CD14-positive monocyte (primary cell): ENCODE data around the gene CD69. TPM values are rescaled to one million over a fixed set of nuclear protein-coding genes. Genes with fewer than 3 reads are reported as not detected.
A peak's percentile ranks its signal among the peaks of the same experiment; 100 is the strongest.

ENCODE experiments used
- DNase-seq, 3 donors: peaks; one replicate each; pipeline ENCODE4 v3.0.0-alpha.2; 2011 to 2022
- H2AFZ ChIP-seq: 2 replicates; pipeline ENCODE4 v1.6.0; 2012; ENCODE audit warnings: mild to moderate bottlenecking, low read depth, low read length, inconsistent platforms; ENCODE audit not compliant: insufficient read depth, poor library complexity, severe bottlenecking
- H3K27ac ChIP-seq, 2 donors: 1 replicate in 1 of 2; 2 replicates in 1 of 2; pipeline ENCODE4 v1.5.1; 2012 to 2013; ENCODE audit warnings: low read length in 2 of 2, control low read depth in 1 of 2, inconsistent platforms in 1 of 2, low read depth in 1 of 2, mild to moderate bottlenecking in 1 of 2
- H3K27me3 ChIP-seq, 2 donors: one replicate each; pipeline versions ENCODE4 v1.6.0 to v1.6.1; 2011 to 2013; ENCODE audit warnings: low read length in 2 of 2; ENCODE audit not compliant: control insufficient read depth in 2 of 2, insufficient read depth in 2 of 2
- H3K36me3 ChIP-seq, 2 donors: replicated peaks in 1 of 2; 1 replicate in 1 of 2; 2 replicates in 1 of 2; pipeline versions ENCODE4 v1.5.1 to v1.6.1; 2012 to 2013; ENCODE audit warnings: low read length in 2 of 2, control low read depth in 1 of 2, inconsistent platforms in 1 of 2, mild to moderate bottlenecking in 1 of 2; ENCODE audit not compliant: insufficient read depth in 2 of 2, control insufficient read depth in 1 of 2
- H3K4me1 ChIP-seq, 2 donors: 1 replicate in 1 of 2; 2 replicates in 1 of 2; pipeline versions ENCODE4 v1.5.1 to v1.6.1; 2012 to 2013; ENCODE audit warnings: low read length in 2 of 2, control low read depth in 1 of 2, inconsistent platforms in 1 of 2, mild to moderate bottlenecking in 1 of 2, moderate library complexity in 1 of 2; ENCODE audit not compliant: insufficient read depth in 2 of 2, control insufficient read depth in 1 of 2
- H3K4me2 ChIP-seq: replicated peaks from 2 replicates; pipeline ENCODE3; 2012; ENCODE audit warnings: low read length, moderate library complexity, mild to moderate bottlenecking; ENCODE audit not compliant: poor library complexity, severe bottlenecking; ENCODE audit errors: extremely low read depth
- H3K4me3 ChIP-seq, 3 experiments: fragments of 200-600 bp in 1 of 3; sonication (generic) in 1 of 3; replicated peaks in 1 of 3; 1 replicate in 2 of 3; 2 replicates in 1 of 3; pipeline ENCODE4 v1.5.1; 2011 to 2013; ENCODE audit warnings: low read length in 3 of 3, mild to moderate bottlenecking in 3 of 3, control low read depth in 2 of 3, low read depth in 2 of 3, inconsistent platforms in 1 of 3, moderate library complexity in 1 of 3
- H3K79me2 ChIP-seq: 2 replicates; pipeline ENCODE4 v1.6.0; 2012; ENCODE audit warnings: mild to moderate bottlenecking, control low read depth, inconsistent platforms, low read length, moderate library complexity; ENCODE audit not compliant: insufficient read depth
- H3K9ac ChIP-seq: 2 replicates; pipeline ENCODE4 v1.6.0; 2017; ENCODE audit warnings: low read length, mild to moderate bottlenecking; ENCODE audit not compliant: insufficient read depth, poor library complexity, severe bottlenecking
- H3K9me3 ChIP-seq, 2 donors: replicated peaks in 1 of 2; 1 replicate in 1 of 2; 2 replicates in 1 of 2; pipeline versions ENCODE4 v1.5.1 to v1.6.1; 2012 to 2013; ENCODE audit warnings: low read length in 2 of 2, control low read depth in 1 of 2; ENCODE audit not compliant: control insufficient read depth in 1 of 2, insufficient read depth in 1 of 2
- H4K20me1 ChIP-seq: 2 replicates; pipeline ENCODE4 v1.6.0; 2012; ENCODE audit warnings: mild to moderate bottlenecking, low read length, control low read depth, moderate library complexity; ENCODE audit not compliant: insufficient read depth
- H3K27ac Mint-ChIP-seq, 7 donors: one replicate each; pipeline ENCODE4 v1.8.0; 2020; ENCODE audit warnings: mild to moderate bottlenecking in 7 of 7, mixed read lengths in 7 of 7, moderate library complexity in 6 of 7, inconsistent platforms in 2 of 7
- H3K27me3 Mint-ChIP-seq, 3 donors: one replicate each; pipeline ENCODE4 v1.8.0; 2021 to 2022; ENCODE audit warnings: low read depth in 3 of 3, mild to moderate bottlenecking in 3 of 3, mixed read lengths in 3 of 3, moderate library complexity in 3 of 3, inconsistent platforms in 1 of 3
- H3K36me3 Mint-ChIP-seq, 2 donors: one replicate each; pipeline ENCODE4 v1.8.0; 2020; ENCODE audit warnings: mixed read lengths in 2 of 2, inconsistent platforms in 1 of 2, mild to moderate bottlenecking in 1 of 2
- H3K4me1 Mint-ChIP-seq: one replicate; pipeline ENCODE4 v1.8.0; 2020; ENCODE audit warnings: mild to moderate bottlenecking, mixed read lengths
- H3K4me3 Mint-ChIP-seq, 2 donors: one replicate each; pipeline ENCODE4 v1.8.0; 2020; ENCODE audit warnings: mild to moderate bottlenecking in 2 of 2, mixed read lengths in 2 of 2, moderate library complexity in 1 of 2
- H3K9me3 Mint-ChIP-seq, 7 donors: one replicate each; pipeline ENCODE4 v1.8.0; 2020 to 2022; ENCODE audit warnings: mixed read lengths in 7 of 7, mild to moderate bottlenecking in 6 of 7, moderate library complexity in 6 of 7, inconsistent platforms in 2 of 7
- CTCF ChIP-seq: fragments of 200-600 bp; IDR thresholded peaks from one replicate; pipeline ENCODE4 v1.8.0; 2022; ENCODE audit warnings: antibody characterized with exemption, mild to moderate bottlenecking
- WGBS: methylation state at CpG from one replicate; pipeline ENCODE4 v1.1.5; 2013; ENCODE audit warnings: missing lambda C conversion rate; ENCODE audit not compliant: insufficient coverage; 5-methylcytosine and 5-hydroxymethylcytosine counted together
- intact Hi-C, 2 donors: fragments of 100-400 bp; cut with micrococcal nuclease; formaldehyde crosslinking; loops; one replicate each; pipeline versions ENCODE4 v1.15.0 to v1.15.1; 2023
- polyA plus RNA-seq, 3 donors: library from polyadenylated mRNA; depleted of rRNA in 1 of 3; unstranded in 2 of 3; stranded (reverse) in 1 of 3; fragments of 300-500 nt in 2 of 3; fragments of >200 nt in 1 of 3; fragmentation: Illumina TruSeq in 2 of 3; gene quantifications; 1 replicate in 2 of 3; 2 replicates in 1 of 3; pipeline ENCODE4 v1.2.3, GENCODE V29; 2012 to 2021

CD69 gene
- polyA plus RNA-seq, 3 donors, result 5.8 to 12.4 (median 6.0) TPM

GRCh38 chr12:9773216-9773877 lies 12.6 kb upstream of the CD69 start:
- Histone ChIP-seq H3K4me2 (no peak overlapping the region), H3K4me3 (no peak overlapping the region), H3K4me1 (peaks cover 0 to 7% of the 10 kb centered on the region in 2 donors), H3K79me2 (no peaks in the 10 kb centered on the region), H2AFZ (no peak overlapping the region), H3K36me3 (no peaks in the 10 kb centered on the region), H3K27me3 (no peaks in the 10 kb centered on the region), H3K27ac (no peak overlapping the region), H3K9me3 (no peaks in the 10 kb centered on the region), H3K9ac (no peak overlapping the region), H4K20me1 (no peaks in the 10 kb centered on the region)
- Mint-ChIP-seq H3K36me3 (no peaks in the 10 kb centered on the region), H3K27ac (no peak overlapping the region), H3K4me1 (peaks cover 16% of the 10 kb centered on the region), H3K9me3 (no peaks in the 10 kb centered on the region), H3K27me3 (no peaks in the 10 kb centered on the region), H3K4me3 (no peak overlapping the region)
- DNase-seq, result no peak
- WGBS, result no CpG with 5 or more reads among the region's 2 CpGs
- TF ChIP-seq CTCF, result no peak
- intact Hi-C loops, result no loop called here

GRCh38 chr12:9763025-9763424 lies 2.3 kb upstream of the CD69 start:
- Histone ChIP-seq H4K20me1 (no peaks in the 10 kb centered on the region), H3K27me3 (no peaks in the 10 kb centered on the region), H3K79me2 (no peaks in the 10 kb centered on the region), H3K36me3 (no peaks in the 10 kb centered on the region), H3K9me3 (no peaks in the 10 kb centered on the region), H3K4me3 (no peak overlapping the region), H3K9ac (no peak overlapping the region), H3K4me2 (no peak overlapping the region), H3K4me1 (peaks cover 33 to 57% of the 10 kb centered on the region in 2 donors), H2AFZ (no peak overlapping the region), H3K27ac (no peak overlapping the region)
- H3K9me3 Mint-ChIP-seq, result no peaks in the 10 kb centered on the region
- H3K27ac Mint-ChIP-seq, result peak overlapping the region in 1 of 7 donors; percentile 88
- peak; percentile 72 to 92 (median 80) for DNase-seq
- intact Hi-C loops, result no loop called here
- peaks cover 4 to 6% (median 4%) of the 10 kb centered on the region in 3 donors for H3K27me3 Mint-ChIP-seq
- no peak for TF ChIP-seq CTCF
- no peak overlapping the region for H3K4me3 Mint-ChIP-seq
- H3K36me3 Mint-ChIP-seq, result no peaks in the 10 kb centered on the region
- peaks cover 57% of the 10 kb centered on the region for H3K4me1 Mint-ChIP-seq
- no CpG with 5 or more reads among the region's 2 CpGs for WGBS
